Tongue (tissue), 2 donors: ENCODE data around the gene KAT7. TPM values are rescaled to one million over a fixed set of nuclear protein-coding genes. Genes with fewer than 3 reads are reported as not detected.

ENCODE experiments used
- DNase-seq: peaks from one replicate; pipeline ENCODE4 v3.0.0-alpha.2; 2015
- total RNA-seq: library from RNA; depleted of rRNA; stranded (reverse); fragments of >200 nt; gene quantifications from one replicate; pipeline ENCODE4 v1.2.3, GENCODE V29; 2014

KAT7 gene
- total RNA-seq, 1 donor from 2014 or later = 58.1 TPM

- DNase-seq = no peak
Observed at GRCh38 chr17:49842846-49843245, 54.4 kb downstream of the KAT7 start.

GRCh38 chr17:49843774-49844350, 55.4 kb downstream of the KAT7 start:
- DNase-seq = no peak

- DNase-seq = peak; percentile 71
Observed at GRCh38 chr17:49845321-49845720, 56.8 kb downstream of the KAT7 start.

- no peak for DNase-seq
Observed at GRCh38 chr17:49846938-49847712, 58.6 kb downstream of the KAT7 start.

- DNase-seq = no peak
Observed at GRCh38 chr17:49848019-49848473, 59.6 kb downstream of the KAT7 start, which contains the start of gene TAC4. Gene TAC4, minus strand, starts transcription at chr17:49848069. Its CDS starts 52 bp downstream, at chr17:49848017.

GRCh38 chr17:49848739-49849138, 60.3 kb downstream of the KAT7 start:
- DNase-seq = no peak

GRCh38 chr17:49850218-49850610, 61.7 kb downstream of the KAT7 start:
- DNase-seq = no peak

GRCh38 chr17:49850772-49851386, 62.4 kb downstream of the KAT7 start:
- DNase-seq = no peak

GRCh38 chr17:49851387-49852291, 63.2 kb downstream of the KAT7 start:
- DNase-seq = peak; percentile 78

- no peak for DNase-seq
Observed at GRCh38 chr17:49853470-49854015, 65.1 kb downstream of the KAT7 start.

- DNase-seq = no peak
Observed at GRCh38 chr17:49854126-49854525, 65.6 kb downstream of the KAT7 start.

- DNase-seq = no peak
Observed at GRCh38 chr17:49858796-49859195, 70.3 kb downstream of the KAT7 start.

GRCh38 chr17:49859991-49860953, 71.8 kb downstream of the KAT7 start:
- DNase-seq = no peak

GRCh38 chr17:49861150-49861884, 72.8 kb downstream of the KAT7 start:
- DNase-seq = peak; percentile 74

- DNase-seq = peak; percentile 13
Observed at GRCh38 chr17:49862781-49863331, 74.4 kb downstream of the KAT7 start.

- no peak for DNase-seq
Observed at GRCh38 chr17:49866019-49866380, 77.5 kb downstream of the KAT7 start.

- DNase-seq = no peak
Observed at GRCh38 chr17:49866882-49867413, 78.5 kb downstream of the KAT7 start.

GRCh38 chr17:49869038-49869374, 80.5 kb downstream of the KAT7 start:
- no peak for DNase-seq

GRCh38 chr17:49870298-49870697, 81.8 kb downstream of the KAT7 start:
- DNase-seq = no peak

GRCh38 chr17:49871211-49871610, 82.7 kb downstream of the KAT7 start:
- no peak for DNase-seq
